ENCODE results near the gene TMEM258. TPM values are rescaled to one million over a fixed set of nuclear protein-coding genes. Genes with fewer than 3 reads are reported as not detected.

Gene TMEM258
- total and polyA plus RNA-seq, 9 of the 15 experiments (the other 6 are each of a cell fraction or from before 2014, with no cell fraction given), result 97.2 to 856 (median 231) TPM

DNA sequence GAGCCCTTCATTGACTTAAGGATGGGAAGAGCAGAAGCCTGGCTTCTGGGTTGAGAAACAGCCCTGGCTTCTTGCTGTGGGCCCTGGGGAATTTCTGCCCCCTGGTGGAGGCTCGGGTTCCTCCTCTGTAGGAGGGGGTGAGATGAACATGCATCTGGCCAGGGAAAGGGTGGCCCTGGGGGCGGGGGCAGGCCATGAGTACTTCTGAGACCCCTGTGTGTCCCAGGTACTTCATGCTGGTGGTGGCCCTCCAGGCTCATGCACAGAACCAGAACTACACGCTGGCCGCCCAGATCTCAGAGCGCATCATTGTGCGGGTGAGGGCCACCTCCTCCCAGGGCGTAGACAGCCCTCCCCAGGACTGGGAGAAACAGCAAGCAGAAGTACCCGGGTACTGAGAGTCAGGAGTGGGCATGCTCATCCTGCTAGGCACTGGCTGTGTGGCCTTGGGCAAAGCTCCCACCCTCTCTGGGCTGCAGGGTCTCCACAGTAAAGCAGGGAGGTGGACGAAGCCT lies 15.8 kb downstream of the TMEM258 start (continued):
- TF ChIP-seq CC2D1A (IDR thresholded peaks at IDR 0.05) (no peak), BDP1 (IDR thresholded peaks at IDR 0.05; ENCODE audit: insufficient read depth, insufficient read length) (no peak), HLTF (IDR thresholded peaks at IDR 0.05) (no peak), ZBTB7A (IDR thresholded peaks at IDR 0.05; ENCODE audit: borderline replicate concordance, control insufficient read depth, low read depth, low read length) (peak; percentile 69; the same call in 1 of the 2 replicates), JUND (IDR thresholded peaks at IDR 0.05; ENCODE audit: borderline replicate concordance, low read depth, low read length) (0 out of 2 replicates have a peak, but pooled peaks have one; percentile 17), JUND (tag; IDR thresholded peaks at IDR 0.05; ENCODE audit: borderline replicate concordance, low read depth, low read length) (no peak; the same call in 2 of the 3 replicates)
- TF ChIP-seq, protein P1, sequence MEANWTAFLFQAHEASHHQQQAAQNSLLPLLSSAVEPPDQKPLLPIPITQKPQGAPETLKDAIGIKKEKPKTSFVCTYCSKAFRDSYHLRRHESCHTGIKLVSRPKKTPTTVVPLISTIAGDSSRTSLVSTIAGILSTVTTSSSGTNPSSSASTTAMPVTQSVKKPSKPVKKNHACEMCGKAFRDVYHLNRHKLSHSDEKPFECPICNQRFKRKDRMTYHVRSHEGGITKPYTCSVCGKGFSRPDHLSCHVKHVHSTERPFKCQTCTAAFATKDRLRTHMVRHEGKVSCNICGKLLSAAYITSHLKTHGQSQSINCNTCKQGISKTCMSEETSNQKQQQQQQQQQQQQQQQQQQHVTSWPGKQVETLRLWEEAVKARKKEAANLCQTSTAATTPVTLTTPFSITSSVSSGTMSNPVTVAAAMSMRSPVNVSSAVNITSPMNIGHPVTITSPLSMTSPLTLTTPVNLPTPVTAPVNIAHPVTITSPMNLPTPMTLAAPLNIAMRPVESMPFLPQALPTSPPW (CRISPR knock-in tag; IDR thresholded peaks at IDR 0.05), result 0 out of 2 replicates have a peak, but pooled peaks have one; percentile 31

All from K562 (cell line).